ENCODE results near the gene TUBB6. TPM values are rescaled to one million over a fixed set of nuclear protein-coding genes. Genes with fewer than 3 reads are reported as not detected.
A peak's percentile ranks its signal among the peaks of the same experiment; 100 is the strongest.

Gene TUBB6
- total and polyA plus RNA-seq, 8 donors, result 55.6 to 140 (median 83.1) TPM

DNA sequence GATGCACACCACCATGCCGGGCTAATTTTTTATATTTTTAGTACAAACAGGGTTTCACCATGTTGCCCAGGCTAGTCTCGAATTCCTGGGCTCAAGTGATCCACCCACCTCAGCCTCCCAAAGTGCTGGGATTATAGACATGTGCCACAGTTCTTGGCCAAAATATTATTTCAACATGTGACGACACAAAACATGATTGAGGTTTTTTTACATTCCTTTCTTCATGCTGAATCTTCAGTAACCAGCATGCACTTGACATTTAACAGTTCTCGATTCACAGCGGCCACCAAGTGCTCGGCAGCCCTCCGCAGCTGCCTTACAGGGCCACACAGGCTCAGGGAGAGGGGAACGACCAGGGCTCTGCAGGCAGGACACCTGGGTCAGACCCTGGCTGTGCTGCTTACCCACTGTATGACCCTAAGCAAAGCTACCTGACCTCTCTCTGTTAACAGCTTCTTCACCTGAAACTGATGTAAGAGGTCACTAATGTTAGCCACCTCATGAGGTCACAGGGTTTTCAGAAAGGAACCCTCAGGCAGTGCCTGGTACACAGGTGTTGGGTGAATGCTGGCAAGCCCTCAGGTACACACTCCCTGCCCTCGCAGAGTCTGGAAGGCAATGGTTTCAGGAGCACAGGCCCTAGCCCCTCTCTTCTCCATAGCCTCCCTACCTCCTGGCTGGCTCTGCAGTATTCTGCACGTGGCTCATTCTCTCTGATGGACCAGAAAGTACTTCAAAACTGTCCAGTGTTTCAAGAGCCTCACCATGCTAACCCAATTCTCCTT lies 25.7 kb downstream of the TUBB6 start:
- intact Hi-C loops (cut with DNase I), result no loop called here
- ATAC-seq (no peak), DNase-seq (no peak)
- TF ChIP-seq, protein P1, sequence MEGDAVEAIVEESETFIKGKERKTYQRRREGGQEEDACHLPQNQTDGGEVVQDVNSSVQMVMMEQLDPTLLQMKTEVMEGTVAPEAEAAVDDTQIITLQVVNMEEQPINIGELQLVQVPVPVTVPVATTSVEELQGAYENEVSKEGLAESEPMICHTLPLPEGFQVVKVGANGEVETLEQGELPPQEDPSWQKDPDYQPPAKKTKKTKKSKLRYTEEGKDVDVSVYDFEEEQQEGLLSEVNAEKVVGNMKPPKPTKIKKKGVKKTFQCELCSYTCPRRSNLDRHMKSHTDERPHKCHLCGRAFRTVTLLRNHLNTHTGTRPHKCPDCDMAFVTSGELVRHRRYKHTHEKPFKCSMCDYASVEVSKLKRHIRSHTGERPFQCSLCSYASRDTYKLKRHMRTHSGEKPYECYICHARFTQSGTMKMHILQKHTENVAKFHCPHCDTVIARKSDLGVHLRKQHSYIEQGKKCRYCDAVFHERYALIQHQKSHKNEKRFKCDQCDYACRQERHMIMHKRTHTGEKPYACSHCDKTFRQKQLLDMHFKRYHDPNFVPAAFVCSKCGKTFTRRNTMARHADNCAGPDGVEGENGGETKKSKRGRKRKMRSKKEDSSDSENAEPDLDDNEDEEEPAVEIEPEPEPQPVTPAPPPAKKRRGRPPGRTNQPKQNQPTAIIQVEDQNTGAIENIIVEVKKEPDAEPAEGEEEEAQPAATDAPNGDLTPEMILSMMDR (IDR thresholded peaks at IDR 0.05), result no peak
- no peaks in the 10 kb centered on the region for H3K4me1 ChIP-seq
- H3K9me3 ChIP-seq, result no peaks in the 10 kb centered on the region
- no peak overlapping the region for H3K4me3 ChIP-seq
- H3K27ac ChIP-seq, result no peak overlapping the region
- no peaks in the 10 kb centered on the region for H3K27me3 ChIP-seq
- H3K36me3 ChIP-seq, result peaks cover 0 to 76% of the 10 kb centered on the region in 2 donors

DNA sequence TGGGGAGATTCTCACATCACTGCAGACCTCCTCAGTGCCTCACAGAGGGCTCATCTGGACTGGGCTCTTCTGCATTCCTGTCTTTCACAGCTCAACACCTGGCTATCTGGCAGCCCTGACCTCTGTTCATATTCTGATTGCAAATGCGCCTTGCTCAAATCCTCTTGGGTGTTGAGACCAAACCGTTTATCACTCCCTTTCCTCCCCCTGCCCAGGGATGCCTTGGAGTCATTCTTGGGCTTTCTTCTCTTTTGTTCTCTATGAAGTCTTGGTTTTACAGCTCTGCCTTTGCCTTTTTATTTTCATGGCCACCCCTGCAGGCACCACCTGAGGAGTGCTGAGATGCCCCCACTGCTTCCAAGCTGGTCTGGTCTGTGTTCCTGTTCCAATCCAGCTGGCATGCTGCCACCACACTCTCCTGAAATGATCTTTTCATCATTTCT lies 26.3 kb downstream of the TUBB6 start:
- no peaks in the 10 kb centered on the region for H3K27me3 ChIP-seq
- no peak overlapping the region for H3K4me3 ChIP-seq
- intact Hi-C loops (cut with DNase I), result no loop called here
- peaks cover 0 to 74% of the 10 kb centered on the region in 2 donors for H3K36me3 ChIP-seq
- no peak overlapping the region for H3K27ac ChIP-seq
- no peaks in the 10 kb centered on the region for H3K9me3 ChIP-seq
- ATAC-seq (no peak), DNase-seq (no peak)
- H3K4me1 ChIP-seq, result no peaks in the 10 kb centered on the region
- TF ChIP-seq, protein P1 (IDR thresholded peaks at IDR 0.05), result no peak

- Histone ChIP-seq H3K9me3 (no peaks in the 10 kb centered on the region), H3K4me1 (no peaks in the 10 kb centered on the region), H3K27me3 (no peaks in the 10 kb centered on the region), H3K36me3 (peaks cover 0 to 74% of the 10 kb centered on the region in 2 donors), H3K27ac (no peak overlapping the region), H3K4me3 (no peak overlapping the region)
- ATAC-seq (no peak), DNase-seq (no peak)
- intact Hi-C loops (cut with DNase I), result no loop called here
- TF ChIP-seq, protein P1 (IDR thresholded peaks at IDR 0.05), result no peak
Observed at GRCh38 chr18:12334863-12335262, 26.8 kb downstream of the TUBB6 start.

GRCh38 chr18:12335503-12335902 lies 27.5 kb downstream of the TUBB6 start:
- intact Hi-C loops (cut with DNase I), result no loop called here
- H3K36me3 ChIP-seq, result peaks cover 0 to 76% of the 10 kb centered on the region in 2 donors
- TF ChIP-seq, protein P1 (IDR thresholded peaks at IDR 0.05), result no peak
- no peaks in the 10 kb centered on the region for H3K4me1 ChIP-seq
- H3K27ac ChIP-seq, result no peak overlapping the region
- ATAC-seq (no peak), DNase-seq (no peak)
- H3K27me3 ChIP-seq, result no peaks in the 10 kb centered on the region
- no peaks in the 10 kb centered on the region for H3K9me3 ChIP-seq
- H3K4me3 ChIP-seq, result no peak overlapping the region

- intact Hi-C loops (cut with DNase I), result no loop called here
- H3K9me3 ChIP-seq, result no peaks in the 10 kb centered on the region
- H3K27me3 ChIP-seq, result no peaks in the 10 kb centered on the region
- H3K36me3 ChIP-seq, result peaks cover 0 to 77% of the 10 kb centered on the region in 2 donors
- TF ChIP-seq, protein P1 (IDR thresholded peaks at IDR 0.05), result no peak
- ATAC-seq (peak; percentile 75), DNase-seq (no peak)
- no peak overlapping the region for H3K27ac ChIP-seq
- no peaks in the 10 kb centered on the region for H3K4me1 ChIP-seq
- H3K4me3 ChIP-seq, result no peak overlapping the region
Observed at GRCh38 chr18:12336171-12336613, 28.2 kb downstream of the TUBB6 start.
